Activated T-cell treated with anti-CD3 and anti-CD28 coated beads, Interleukin-2, amount 50 U/mL, for 48 hours (primary cell): ENCODE results near the gene GPR108.
A peak's percentile ranks its signal among the peaks of the same experiment; 100 is the strongest.
"Not testable (repeated sequence)": the region's sequence is repeated elsewhere in the genome, so short reads cannot be mapped to it uniquely, and the experiment has no call there.

Source experiments
- DNase-seq, 2 experiments: peaks; one replicate each; pipeline ENCODE4 v3.0.0-alpha.2; 2020

GPR108 gene

GRCh38 chr19:6737284-6737872 lies at the start of gene GPR108:
GPR108 (minus strand) TSS chr19:6737580; CDS start chr19:6737576, 4 bp downstream.
- peak; percentile 99 to 100 for DNase-seq

- DNase-seq, result no peak
These were observed 41.8 kb upstream of the GPR108 start for GRCh38 chr19:6779206-6779605.

- no peak for DNase-seq
These were observed 41.0 kb upstream of the GPR108 start for GRCh38 chr19:6778386-6778785.

- no peak for DNase-seq
These were observed 40.1 kb upstream of the GPR108 start for GRCh38 chr19:6777434-6777833.

GRCh38 chr19:6776999-6777398 lies 39.6 kb upstream of the GPR108 start:
- no peak for DNase-seq

- not testable (repeated sequence) for DNase-seq
These were observed 38.7 kb upstream of the GPR108 start for GRCh38 chr19:6776045-6776444.

- no peak for DNase-seq
These were observed 37.7 kb upstream of the GPR108 start for GRCh38 chr19:6774821-6775707.

GRCh38 chr19:6773323-6773931 lies 36.0 kb upstream of the GPR108 start:
- DNase-seq, result peak; percentile 80

- DNase-seq, result no peak
These were observed 35.5 kb upstream of the GPR108 start for GRCh38 chr19:6772866-6773322.

- peak; percentile 87 to 88 for DNase-seq
These were observed 34.9 kb upstream of the GPR108 start, which contains the start of gene VAV1 for GRCh38 chr19:6772028-6772865. VAV1 (plus strand) TSS chr19:6772708; CDS start chr19:6772808, 100 bp downstream.

GRCh38 chr19:6771648-6772027 lies 34.3 kb upstream of the GPR108 start:
- not testable (repeated sequence) for DNase-seq

- DNase-seq, result peak in 1 of 2 experiments; percentile 37
These were observed 31.7 kb upstream of the GPR108 start for GRCh38 chr19:6769006-6769619.

- DNase-seq, result no peak
These were observed 30.9 kb upstream of the GPR108 start for GRCh38 chr19:6768236-6768785.

- peak; percentile 96 for DNase-seq
These were observed 30.2 kb upstream of the GPR108 start, which contains the start of gene SH2D3A for GRCh38 chr19:6767357-6768235. SH2D3A (minus strand) TSS chr19:6767435; CDS start chr19:6763748, 3,687 bp downstream.

- no peak for DNase-seq
These were observed 29.6 kb upstream of the GPR108 start for GRCh38 chr19:6767081-6767356.

- DNase-seq, result peak in 1 of 2 experiments; percentile 42
These were observed 29.1 kb upstream of the GPR108 start for GRCh38 chr19:6766357-6767080.

- DNase-seq, result no peak
These were observed 28.5 kb upstream of the GPR108 start for GRCh38 chr19:6765738-6766356.

GRCh38 chr19:6762253-6762797 lies 24.9 kb upstream of the GPR108 start:
- not testable (repeated sequence) for DNase-seq

GRCh38 chr19:6761053-6761676 lies 23.8 kb upstream of the GPR108 start:
- DNase-seq, result peak in 1 of 2 experiments; percentile 57
